Smooth muscle cell (in vitro differentiated cells): ENCODE data around the gene DHRSX. TPM values are rescaled to one million over a fixed set of nuclear protein-coding genes. Genes with fewer than 3 reads are reported as not detected.

Experiments
- DNase-seq: peaks from one replicate; lab custom pipeline; 2025; ENCODE audit not compliant: unreplicated experiment; lab: John Stamatoyannopoulos, UW
- H2AFZ ChIP-seq: fragments of 200-600 bp; sonication (generic); 2 replicates; pipeline ENCODE4 v1.6.0; 2016; ENCODE audit warnings: antibody characterized with exemption, low read depth, mild to moderate bottlenecking
- H3F3A ChIP-seq: fragments of 200-600 bp; sonication (generic); 2 replicates; pipeline ENCODE4 v1.6.0; 2017; ENCODE audit warnings: antibody characterized with exemption, low read depth
- H3K27ac ChIP-seq: fragments of 200-600 bp; sonication (generic); 2 replicates; pipeline ENCODE4 v1.5.1; 2016; ENCODE audit warnings: low read depth, mild to moderate bottlenecking
- H3K27me3 ChIP-seq: fragments of 200-600 bp; sonication (generic); 2 replicates; pipeline ENCODE4 v1.6.1; 2016; ENCODE audit warnings: low read depth, mild to moderate bottlenecking
- H3K36me3 ChIP-seq: fragments of 200-600 bp; sonication (generic); 2 replicates; pipeline ENCODE4 v1.5.1; 2016; ENCODE audit warnings: low read depth
- H3K4me1 ChIP-seq: fragments of 200-600 bp; sonication (generic); 2 replicates; pipeline ENCODE4 v1.5.1; 2016; ENCODE audit warnings: low read depth
- H3K4me2 ChIP-seq: fragments of 200-600 bp; sonication (generic); 2 replicates; pipeline ENCODE4 v1.6.0; 2016; ENCODE audit warnings: mild to moderate bottlenecking
- H3K4me3 ChIP-seq: fragments of 200-600 bp; sonication (generic); 2 replicates; pipeline ENCODE4 v1.5.1; 2016; ENCODE audit warnings: mild to moderate bottlenecking
- H3K79me2 ChIP-seq: fragments of 200-600 bp; sonication (generic); 2 replicates; pipeline ENCODE4 v1.6.0; 2016; ENCODE audit warnings: low read depth, mild to moderate bottlenecking
- H3K9ac ChIP-seq: fragments of 200-600 bp; sonication (generic); 2 replicates; pipeline ENCODE4 v1.6.0; 2016; ENCODE audit warnings: low read depth
- H3K9me3 ChIP-seq: fragments of 200-600 bp; sonication (generic); replicated peaks from 2 replicates; pipeline ENCODE4 v1.5.1; 2016; ENCODE audit warnings: low read depth
- H4K20me1 ChIP-seq: fragments of 200-600 bp; sonication (generic); 2 replicates; pipeline ENCODE4 v1.6.0; 2016; ENCODE audit warnings: low read depth
- WGBS: methylation state at CpG from one replicate; pipeline ENCODE4 v1.1.7; 2016; ENCODE audit warnings: low lambda C conversion rate; 5-methylcytosine and 5-hydroxymethylcytosine counted together
- polyA plus RNA-seq: library from polyadenylated mRNA; unstranded; fragments of >200 nt; fragmentation: Nextera tagmentation; extraction: Ambion mirVana; gene quantifications from 2 replicates; pipeline ENCODE4 v1.2.1, GENCODE V29; 2016
- total RNA-seq: library from RNA; depleted of rRNA; stranded (reverse); fragments of >200 nt; gene quantifications from 2 replicates; pipeline ENCODE4 v1.2.3, GENCODE V29; 2014
- TF ChIP-seq, protein P1 (sequence below): fragments of 200-600 bp; sonication (generic); IDR thresholded peaks from 2 replicates; pipeline ENCODE4 v1.5.1; 2017; ENCODE audit warnings: borderline replicate concordance, mild to moderate bottlenecking, antibody characterized with exemption; ENCODE audit not compliant: insufficient read depth, poor library complexity, severe bottlenecking

Gene DHRSX
- total and polyA plus RNA-seq, 2 experiments from 2014 or later = 32.5 to 49.9 TPM

GRCh38 chrX:2449135-2449886, 51.5 kb downstream of the DHRSX start:
- Histone ChIP-seq H3K79me2 (peaks cover 33% of the 10 kb centered on the region), H3K9me3 (no peaks in the 10 kb centered on the region), H4K20me1 (peaks cover 39% of the 10 kb centered on the region), H3K4me3 (no peak overlapping the region), H3K27ac (no peak overlapping the region), H3K9ac (no peak overlapping the region), H3K4me1 (no peaks in the 10 kb centered on the region), H3K4me2 (no peak overlapping the region), H2AFZ (no peak overlapping the region), H3F3A (no peaks in the 10 kb centered on the region), H3K27me3 (no peaks in the 10 kb centered on the region), H3K36me3 (no peaks in the 10 kb centered on the region)
- no peak for DNase-seq
- TF ChIP-seq, protein P1, sequence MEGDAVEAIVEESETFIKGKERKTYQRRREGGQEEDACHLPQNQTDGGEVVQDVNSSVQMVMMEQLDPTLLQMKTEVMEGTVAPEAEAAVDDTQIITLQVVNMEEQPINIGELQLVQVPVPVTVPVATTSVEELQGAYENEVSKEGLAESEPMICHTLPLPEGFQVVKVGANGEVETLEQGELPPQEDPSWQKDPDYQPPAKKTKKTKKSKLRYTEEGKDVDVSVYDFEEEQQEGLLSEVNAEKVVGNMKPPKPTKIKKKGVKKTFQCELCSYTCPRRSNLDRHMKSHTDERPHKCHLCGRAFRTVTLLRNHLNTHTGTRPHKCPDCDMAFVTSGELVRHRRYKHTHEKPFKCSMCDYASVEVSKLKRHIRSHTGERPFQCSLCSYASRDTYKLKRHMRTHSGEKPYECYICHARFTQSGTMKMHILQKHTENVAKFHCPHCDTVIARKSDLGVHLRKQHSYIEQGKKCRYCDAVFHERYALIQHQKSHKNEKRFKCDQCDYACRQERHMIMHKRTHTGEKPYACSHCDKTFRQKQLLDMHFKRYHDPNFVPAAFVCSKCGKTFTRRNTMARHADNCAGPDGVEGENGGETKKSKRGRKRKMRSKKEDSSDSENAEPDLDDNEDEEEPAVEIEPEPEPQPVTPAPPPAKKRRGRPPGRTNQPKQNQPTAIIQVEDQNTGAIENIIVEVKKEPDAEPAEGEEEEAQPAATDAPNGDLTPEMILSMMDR = no peak
- 92% methylated on average over 13 of the region's 13 CpGs for WGBS

DNA sequence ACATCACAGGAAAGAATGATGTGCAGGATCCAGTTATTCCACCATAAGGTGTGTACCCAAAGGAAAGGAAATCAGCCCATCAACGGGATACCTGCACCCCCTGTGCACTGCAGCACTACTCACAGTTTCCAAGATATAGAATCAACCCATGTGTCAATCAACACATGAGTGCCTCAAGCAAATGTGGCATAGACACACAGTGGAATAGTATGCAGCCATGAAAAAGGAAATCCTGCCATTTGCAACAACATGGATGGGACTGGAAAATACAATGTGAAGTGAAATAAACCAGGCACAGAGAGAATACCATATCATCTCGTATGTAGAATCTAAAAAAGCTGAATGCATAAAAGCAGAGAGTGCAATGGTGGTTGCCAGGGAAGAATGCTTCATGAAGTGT, 53.3 kb downstream of the DHRSX start:
- Histone ChIP-seq H3K27me3 (no peaks in the 10 kb centered on the region), H3K4me2 (no peak overlapping the region), H3K27ac (no peak overlapping the region), H4K20me1 (peaks cover 39% of the 10 kb centered on the region), H3K36me3 (no peaks in the 10 kb centered on the region), H3K4me1 (no peaks in the 10 kb centered on the region), H3K9me3 (no peaks in the 10 kb centered on the region), H3K4me3 (no peak overlapping the region), H3K79me2 (peaks cover 23% of the 10 kb centered on the region), H2AFZ (no peak overlapping the region), H3F3A (no peaks in the 10 kb centered on the region), H3K9ac (no peak overlapping the region)
- no peak for DNase-seq
- 75% methylated on average over 2 of the region's 2 CpGs for WGBS
- TF ChIP-seq, protein P1 = no peak

GRCh38 chrX:2446815-2447214, 54.0 kb downstream of the DHRSX start:
- H3K36me3 ChIP-seq = no peaks in the 10 kb centered on the region
- no peak overlapping the region for H3K27ac ChIP-seq
- no peak for DNase-seq
- no peaks in the 10 kb centered on the region for H3K4me1 ChIP-seq
- H3K27me3 ChIP-seq = no peaks in the 10 kb centered on the region
- no peak overlapping the region for H3K4me3 ChIP-seq
- H3K9ac ChIP-seq = no peak overlapping the region
- TF ChIP-seq, protein P1 = no peak
- no peak overlapping the region for H2AFZ ChIP-seq
- H3K9me3 ChIP-seq = no peaks in the 10 kb centered on the region
- peaks cover 33% of the 10 kb centered on the region for H4K20me1 ChIP-seq
- 98% methylated on average over 14 of the region's 14 CpGs for WGBS
- no peak overlapping the region for H3K4me2 ChIP-seq
- peaks cover 23% of the 10 kb centered on the region for H3K79me2 ChIP-seq
- H3F3A ChIP-seq = no peaks in the 10 kb centered on the region
